NB4 (cell line): ENCODE results near the gene EIF3D.

Experiments
- CTCF ChIP-seq: IDR thresholded peaks from one replicate; pipeline ENCODE4 v1.5.1; 2012; ENCODE audit warnings: low read depth, low read length
- MYC ChIP-seq: IDR thresholded peaks from 2 replicates; pipeline ENCODE4 v1.6.1; 2011; ENCODE audit warnings: low read depth, low read length
- POLR2A ChIP-seq: IDR thresholded peaks from 2 replicates; pipeline ENCODE4 v1.6.1; 2011; ENCODE audit warnings: mild to moderate bottlenecking; ENCODE audit not compliant: insufficient read length; ENCODE audit errors: extremely low read depth

GRCh38 chr22:36565159-36565507 lies 36.2 kb upstream of the EIF3D start:
- no peak for TF ChIP-seq CTCF
- no peak for TF ChIP-seq POLR2A
- TF ChIP-seq MYC: no peak
